A549 treated with AZD9567 at 1 μM for 4 hours (cell line): ENCODE measurements around the gene ANKLE2. TPM values are rescaled to one million over a fixed set of nuclear protein-coding genes. Genes with fewer than 3 reads are reported as not detected.

Experiments used
- total RNA-seq: library from RNA; stranded (reverse); fragments of 200-300 nt; extraction: Qiagen RNA extraction; gene quantifications from 5 replicates; pipeline ENCODE4 v1.2.3, GENCODE V29; 2022; ENCODE audit not compliant: insufficient read depth

ANKLE2 gene
- total RNA-seq = 61.6 to 80.9 TPM (median 73.7 TPM) in 5 replicates

GRCh38 chr12:132761032-132761920 lies at the start of gene ANKLE2:
Gene ANKLE2, minus strand, starts transcription at chr12:132761832. Its CDS starts 34 bp downstream, at chr12:132761798.

DNA sequence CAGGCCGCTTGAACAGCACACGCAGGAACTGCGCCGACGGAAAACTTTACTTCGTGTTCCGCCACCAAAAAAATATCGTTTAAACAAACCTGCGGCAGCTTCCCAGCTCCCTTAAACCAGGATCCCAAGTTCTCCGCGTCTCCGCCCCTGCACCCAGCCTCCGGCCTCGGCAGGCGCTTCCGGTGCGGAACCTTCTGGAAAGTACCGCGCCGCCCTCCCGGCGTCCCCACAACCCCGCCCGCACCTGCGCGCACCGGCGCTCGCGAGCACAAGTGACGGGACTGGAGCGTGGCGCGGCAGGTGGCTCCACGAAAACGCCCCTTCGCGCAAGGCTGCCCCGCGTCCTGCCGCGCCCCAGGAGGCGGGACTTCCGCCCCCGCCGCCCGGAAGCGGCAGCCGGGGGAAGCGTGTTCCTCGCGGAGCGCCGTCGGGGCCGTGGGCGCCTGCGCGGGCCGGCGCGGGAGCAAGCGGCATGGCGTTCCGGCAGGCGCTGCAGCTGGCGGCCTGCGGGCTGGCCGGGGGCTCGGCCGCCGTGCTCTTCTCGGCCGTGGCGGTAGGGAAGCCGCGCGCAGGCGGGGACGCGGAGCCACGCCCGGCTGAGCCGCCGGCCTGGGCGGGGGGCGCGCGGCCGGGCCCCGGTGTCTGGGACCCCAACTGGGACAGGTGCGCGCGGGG lies 51.1 kb downstream of the ANKLE2 start, which contains the start of gene PGAM5:
Gene PGAM5 (plus strand): TSS at position 438 of the 675 bp plus-strand sequence. CDS start 35 bp downstream, at position 473.

GRCh38 chr12:132687211-132688164 lies 74.1 kb downstream of the ANKLE2 start, which contains the start of the genes POLE and PXMP2:
Gene POLE, minus strand, starts transcription at chr12:132687342. Its CDS starts 27 bp downstream, at chr12:132687315.
Gene PXMP2, plus strand, starts transcription at chr12:132687587. Its CDS starts 84 bp downstream, at chr12:132687671.

Other genes starting within 250 kb of the ANKLE2 start
- not detected in 5 replicates for gene LRCOL1, start 151.2 kb downstream of the ANKLE2 start, total RNA-seq
- 0.07 TPM in 1 of 5 replicates, not detected in the others for gene P2RX2, start 143.1 kb downstream of the ANKLE2 start, total RNA-seq
- 35.0 to 53.7 TPM (median 51.3 TPM) in 5 replicates for gene POLE, start 74.5 kb downstream of the ANKLE2 start, total RNA-seq
- gene PXMP2, start 74.2 kb downstream of the ANKLE2 start, total RNA-seq = 22.3 to 33.9 TPM (median 31.8 TPM) in 5 replicates
- gene PGAM5, start 51.0 kb downstream of the ANKLE2 start, total RNA-seq = 52.0 to 60.4 TPM (median 56.9 TPM) in 5 replicates
- 16.4 to 22.3 TPM (median 20.8 TPM) in 5 replicates for gene GOLGA3, start 67.0 kb upstream of the ANKLE2 start, total RNA-seq
- gene CHFR, start 125.8 kb upstream of the ANKLE2 start, total RNA-seq = 23.5 to 39.4 TPM (median 23.9 TPM) in 5 replicates
- 1.8 to 3.2 TPM (median 2.8 TPM) in 5 replicates for gene ZNF605, start 194.5 kb upstream of the ANKLE2 start, total RNA-seq
- gene ZNF26, start 224.5 kb upstream of the ANKLE2 start, total RNA-seq = 6.5 to 8.1 TPM (median 7.4 TPM) in 5 replicates